Transverse colon (tissue), 3 donors: ENCODE measurements around the gene GARIN5B.

ENCODE experiments used
- EP300 ChIP-seq: sonication (generic); formaldehyde crosslinking; IDR thresholded peaks from one replicate; pipeline ENCODE4 v1.6.1; 2017; ENCODE audit warnings: antibody characterized with exemption, low read depth
- POLR2A ChIP-seq: fragments of 450-650 bp; IDR thresholded peaks from one replicate; pipeline ENCODE4 v1.6.1; 2016; ENCODE audit warnings: antibody characterized with exemption, mild to moderate bottlenecking, moderate library complexity
- TF ChIP-seq, protein P1 (sequence below), 5 experiments: fragments of 200-600 bp in 3 of 5; fragments of 450-650 bp in 2 of 5; sonication (generic) in 3 of 5; IDR thresholded peaks; 1 replicate in 2 of 5; 2 replicates in 3 of 5; pipeline ENCODE4 v1.5.1; 2016 to 2017; ENCODE audit warnings: antibody characterized with exemption in 5 of 5, inconsistent platforms in 3 of 5, mild to moderate bottlenecking in 2 of 5, moderate library complexity in 1 of 5

DNA sequence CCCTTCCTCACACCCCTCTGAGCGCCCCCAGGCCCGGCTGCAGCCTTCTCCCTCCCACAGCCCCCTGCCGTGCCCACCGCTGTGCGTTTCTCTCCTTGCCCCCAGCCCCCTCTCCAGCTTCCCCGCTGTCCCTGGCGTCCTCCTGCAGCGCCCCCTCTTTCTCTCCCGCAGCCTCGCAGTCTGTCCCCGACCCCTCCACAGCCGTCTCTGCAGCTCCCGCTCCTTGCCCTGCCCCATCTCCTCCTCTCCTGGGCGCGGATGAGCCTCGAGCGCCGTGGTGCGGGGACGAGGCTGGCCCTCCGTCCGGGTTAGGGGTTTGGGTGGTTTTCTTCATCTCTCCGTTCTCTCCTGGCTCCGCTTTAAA, 22.3 kb downstream of the GARIN5B start:
- TF ChIP-seq, protein P1, sequence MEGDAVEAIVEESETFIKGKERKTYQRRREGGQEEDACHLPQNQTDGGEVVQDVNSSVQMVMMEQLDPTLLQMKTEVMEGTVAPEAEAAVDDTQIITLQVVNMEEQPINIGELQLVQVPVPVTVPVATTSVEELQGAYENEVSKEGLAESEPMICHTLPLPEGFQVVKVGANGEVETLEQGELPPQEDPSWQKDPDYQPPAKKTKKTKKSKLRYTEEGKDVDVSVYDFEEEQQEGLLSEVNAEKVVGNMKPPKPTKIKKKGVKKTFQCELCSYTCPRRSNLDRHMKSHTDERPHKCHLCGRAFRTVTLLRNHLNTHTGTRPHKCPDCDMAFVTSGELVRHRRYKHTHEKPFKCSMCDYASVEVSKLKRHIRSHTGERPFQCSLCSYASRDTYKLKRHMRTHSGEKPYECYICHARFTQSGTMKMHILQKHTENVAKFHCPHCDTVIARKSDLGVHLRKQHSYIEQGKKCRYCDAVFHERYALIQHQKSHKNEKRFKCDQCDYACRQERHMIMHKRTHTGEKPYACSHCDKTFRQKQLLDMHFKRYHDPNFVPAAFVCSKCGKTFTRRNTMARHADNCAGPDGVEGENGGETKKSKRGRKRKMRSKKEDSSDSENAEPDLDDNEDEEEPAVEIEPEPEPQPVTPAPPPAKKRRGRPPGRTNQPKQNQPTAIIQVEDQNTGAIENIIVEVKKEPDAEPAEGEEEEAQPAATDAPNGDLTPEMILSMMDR (IDR thresholded peaks at IDR 0.05) = peak in 2 of 5 experiments; percentile 8 to 10
- no peak for TF ChIP-seq EP300
- no peak for TF ChIP-seq POLR2A
